ENCODE measurements around the gene FUT7. TPM values are rescaled to one million over a fixed set of nuclear protein-coding genes. Genes with fewer than 3 reads are reported as not detected.
"Not testable (repeated sequence)": the region's sequence is repeated elsewhere in the genome, so short reads cannot be mapped to it uniquely, and the experiment has no call there.

The FUT7 gene
- total RNA-seq, 2 experiments from 2014 or later: 1.3 to 1.6 TPM

- H3K9me3 Mint-ChIP-seq (ENCODE audit: low read depth): no peaks in the 10 kb centered on the region
- no peaks in the 10 kb centered on the region for H3K36me3 Mint-ChIP-seq (ENCODE audit: low read depth)
- DNase-seq: no peak
- CTCF ChIA-PET: no interaction called here
- H3K4me1 Mint-ChIP-seq: peaks cover 6% of the 10 kb centered on the region
- intact Hi-C loops (cut with DNase I, micrococcal nuclease): loop anchor here in 1 of 2 experiments (10.0 kb wide), 1 partner anchor 184 kb away; the partner anchor contains the start of genes CYSRT1, RNF208 and RNF224
- no peak overlapping the region for H3K27ac Mint-ChIP-seq
- POLR2A ChIA-PET: no interaction called here
- no peak overlapping the region for H3K4me3 Mint-ChIP-seq
- ATAC-seq: no peak
- H3K27me3 Mint-ChIP-seq: peaks cover 14% of the 10 kb centered on the region
Measured at GRCh38 chr9:137040568-137040967, 8.7 kb upstream of the FUT7 start.

DNA sequence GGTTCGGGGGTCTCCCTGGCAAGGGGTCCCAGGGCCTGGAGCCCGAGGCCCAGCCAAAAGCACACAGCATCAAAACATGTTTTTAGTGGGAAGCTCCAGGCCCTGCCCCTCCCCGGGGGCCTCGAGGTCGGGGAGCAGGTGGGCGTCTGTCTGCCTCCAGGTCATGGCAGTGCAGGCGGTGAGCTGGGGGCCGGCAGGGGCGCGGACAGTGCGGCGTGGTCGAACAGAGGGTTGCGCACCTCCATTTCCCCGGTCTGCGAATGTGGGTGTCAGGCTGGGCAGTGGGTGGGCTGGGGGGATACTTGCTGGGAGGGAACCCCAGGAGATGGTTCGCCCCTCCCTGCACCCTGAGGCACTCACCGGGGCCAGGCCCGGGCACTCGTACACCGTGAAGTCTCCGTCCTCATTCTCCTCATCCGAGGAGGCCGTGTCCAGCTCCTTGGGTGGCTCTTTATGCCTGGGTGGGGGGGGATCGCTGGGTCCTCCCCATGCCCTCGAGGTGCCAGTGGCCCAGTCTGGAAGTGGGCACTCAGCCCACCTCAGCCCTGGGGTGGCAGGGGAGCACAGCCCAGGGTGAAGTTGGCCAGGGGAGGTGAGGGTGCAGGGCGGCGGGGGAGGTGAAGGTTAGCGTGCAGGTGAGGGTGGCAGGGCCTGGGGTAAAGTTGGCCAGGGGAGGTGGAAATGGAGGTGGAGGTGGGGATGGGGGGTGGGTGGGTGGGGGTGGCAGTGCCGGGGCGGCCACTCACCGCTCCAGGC, 7.9 kb upstream of the FUT7 start:
- POLR2A ChIA-PET: no interaction called here
- Mint-ChIP-seq H3K27me3 (peaks cover 10% of the 10 kb centered on the region), H3K36me3 (ENCODE audit: low read depth) (no peaks in the 10 kb centered on the region), H3K4me1 (peaks cover 9% of the 10 kb centered on the region), H3K4me3 (no peak overlapping the region), H3K27ac (no peak overlapping the region), H3K9me3 (ENCODE audit: low read depth) (no peaks in the 10 kb centered on the region)
- intact Hi-C loops (cut with DNase I, micrococcal nuclease): loop anchor here in 1 of 2 experiments (10.0 kb wide), 2 partner anchors 185 to 195 kb away; partner anchors contain the start of genes AJM1, CYSRT1, PHPT1 and RNF208
- ATAC-seq: no peak
- CTCF ChIA-PET: interaction anchor here (3.2 kb wide), 1 partner anchor 10 kb away, joined by 12 read pairs; no protein-coding TSS in a partner anchor
- no peak for DNase-seq

DNA sequence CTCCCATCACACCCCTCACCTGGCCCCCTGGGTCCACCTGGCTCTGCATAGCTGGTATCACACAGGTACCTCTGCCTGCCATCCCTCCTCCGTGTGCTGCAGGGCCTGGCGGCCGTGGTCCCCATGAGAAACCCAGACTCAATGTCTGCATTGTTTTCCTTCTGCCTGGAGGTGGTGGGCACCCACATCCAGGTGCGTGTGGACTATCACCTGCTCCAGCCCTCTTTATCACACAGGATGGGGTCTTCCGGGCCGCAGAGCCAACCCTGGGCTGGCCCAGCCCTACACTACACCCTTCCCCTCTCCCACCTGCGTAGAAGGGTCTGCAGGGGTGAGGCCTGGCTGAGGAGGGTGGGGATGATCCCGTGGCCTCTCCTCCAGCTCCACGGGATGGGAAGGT, 7.0 kb upstream of the FUT7 start:
- intact Hi-C loops (cut with DNase I, micrococcal nuclease): loop anchor here in 1 of 2 experiments (10.0 kb wide), 1 partner anchor 194 kb away; the partner anchor contains the start of genes AJM1 and PHPT1
- DNase-seq (no peak), ATAC-seq (no peak)
- Mint-ChIP-seq H3K4me3 (no peak overlapping the region), H3K36me3 (ENCODE audit: low read depth) (no peaks in the 10 kb centered on the region), H3K27me3 (peaks cover 6% of the 10 kb centered on the region), H3K4me1 (peaks cover 10% of the 10 kb centered on the region), H3K9me3 (ENCODE audit: low read depth) (no peaks in the 10 kb centered on the region), H3K27ac (no peak overlapping the region)
- ChIA-PET CTCF (interaction anchor here (0.7 to 3.2 kb wide), 2 partner anchors 9 to 51 kb away, joined by 3 to 12 read pairs; no protein-coding TSS in a partner anchor), POLR2A (no interaction called here)

- H3K36me3 Mint-ChIP-seq (ENCODE audit: low read depth): no peaks in the 10 kb centered on the region
- POLR2A ChIA-PET: no interaction called here
- no peaks in the 10 kb centered on the region for H3K27me3 Mint-ChIP-seq
- no peak for ATAC-seq
- CTCF ChIA-PET: interaction anchor here (1.9 to 3.2 kb wide), 3 partner anchors 8 to 31 kb away, joined by 4 to 12 read pairs (median 6); no protein-coding TSS in a partner anchor
- no peak overlapping the region for H3K27ac Mint-ChIP-seq
- no peak for DNase-seq
- no peak overlapping the region for H3K4me3 Mint-ChIP-seq
- intact Hi-C loops (cut with DNase I, micrococcal nuclease): loop anchor here in 1 of 2 experiments (10.0 kb wide), 1 partner anchor 193 kb away; the partner anchor contains the start of genes AJM1 and PHPT1
- no peaks in the 10 kb centered on the region for H3K9me3 Mint-ChIP-seq (ENCODE audit: low read depth)
- peaks cover 19% of the 10 kb centered on the region for H3K4me1 Mint-ChIP-seq
Measured at GRCh38 chr9:137037483-137037882, 5.6 kb upstream of the FUT7 start.

DNA sequence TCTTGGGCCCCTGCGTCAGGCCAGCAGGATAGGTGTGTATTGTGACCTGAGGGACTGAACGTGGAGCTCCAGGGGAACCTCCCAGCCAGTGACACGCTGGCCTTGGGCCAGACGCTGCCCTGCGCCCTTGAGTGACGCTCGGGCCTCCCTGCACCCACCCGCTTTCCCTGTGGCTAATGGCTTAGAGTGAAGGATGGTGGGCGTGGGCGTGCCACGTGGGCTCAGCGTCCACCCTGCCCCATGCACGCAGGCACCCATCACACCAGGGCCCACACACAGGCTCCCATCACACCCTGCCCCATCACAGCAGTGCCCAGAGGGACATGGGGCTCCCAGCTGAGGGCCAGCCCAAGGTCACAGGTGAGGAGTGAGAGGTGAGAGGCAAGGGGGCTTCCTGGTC, 5.1 kb upstream of the FUT7 start:
- DNase-seq (no peak), ATAC-seq (no peak)
- no peaks in the 10 kb centered on the region for H3K9me3 Mint-ChIP-seq (ENCODE audit: low read depth)
- no peak overlapping the region for H3K27ac Mint-ChIP-seq
- ChIA-PET POLR2A (no interaction called here), CTCF (interaction anchor here (1.9 to 3.2 kb wide), 3 partner anchors 7 to 31 kb away, joined by 4 to 12 read pairs (median 6); no protein-coding TSS in a partner anchor)
- no peaks in the 10 kb centered on the region for H3K27me3 Mint-ChIP-seq
- peaks cover 22% of the 10 kb centered on the region for H3K4me1 Mint-ChIP-seq
- H3K36me3 Mint-ChIP-seq (ENCODE audit: low read depth): no peaks in the 10 kb centered on the region
- no peak overlapping the region for H3K4me3 Mint-ChIP-seq
- intact Hi-C loops (cut with DNase I, micrococcal nuclease): loop anchor here in 1 of 2 experiments (10.0 kb wide), 1 partner anchor 192 kb away; the partner anchor contains the start of genes AJM1 and PHPT1

DNA sequence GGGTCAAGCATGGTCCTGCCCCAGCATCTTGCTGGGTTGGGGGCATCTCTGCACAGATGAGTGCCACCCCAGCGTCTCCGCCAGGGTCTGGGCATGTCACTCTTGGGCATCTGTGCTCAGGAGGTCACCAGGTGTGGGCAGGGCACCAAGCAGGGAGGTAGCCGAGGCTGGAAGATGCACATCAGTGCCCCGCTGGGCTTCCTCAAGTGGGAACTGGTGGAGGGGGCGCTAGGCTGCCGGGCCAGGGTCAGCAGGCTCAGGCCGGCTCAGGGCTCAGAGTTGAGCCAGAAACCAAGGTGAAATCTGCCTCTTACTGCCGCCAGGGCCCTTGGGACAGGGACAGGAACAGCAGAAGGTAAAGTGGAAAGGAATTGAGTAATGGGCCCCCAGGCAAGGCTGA, 4.0 kb upstream of the FUT7 start:
- DNase-seq (no peak), ATAC-seq (no peak)
- no peaks in the 10 kb centered on the region for H3K9me3 Mint-ChIP-seq (ENCODE audit: low read depth)
- H3K27me3 Mint-ChIP-seq: no peaks in the 10 kb centered on the region
- no peaks in the 10 kb centered on the region for H3K36me3 Mint-ChIP-seq (ENCODE audit: low read depth)
- H3K4me3 Mint-ChIP-seq: no peak overlapping the region
- H3K27ac Mint-ChIP-seq: no peak overlapping the region
- POLR2A ChIA-PET: no interaction called here
- CTCF ChIA-PET: interaction anchor here (0.5 to 2.3 kb wide), 21 partner anchors 9 to 348 kb away, joined by 3 to 32 read pairs (median 5); partner anchors contain the start of gene SAPCD2
- H3K4me1 Mint-ChIP-seq: peaks cover 28% of the 10 kb centered on the region
- intact Hi-C loops (cut with DNase I, micrococcal nuclease): loop anchor here (1.0 to 10.0 kb wide), 6 partner anchors 87 to 249 kb away; partner anchors contain the start of genes AJM1 (in 1 of the 2), FBXW5 (in 1 of the 2), PHPT1 (in 1 of the 2) and TMEM141 (in 1 of the 2)

GRCh38 chr9:137035507-137035834, 3.6 kb upstream of the FUT7 start:
- ChIA-PET POLR2A (interaction anchor here (1.3 kb wide), 1 partner anchor 51 kb away, joined by 5 read pairs; no protein-coding TSS in a partner anchor), CTCF (interaction anchor here (0.5 to 2.7 kb wide), 39 partner anchors 9 to 347 kb away, joined by 3 to 32 read pairs (median 5); partner anchors contain the start of genes AJM1, NPDC1, PAXX and SAPCD2)
- H3K27me3 Mint-ChIP-seq: no peaks in the 10 kb centered on the region
- no peak for DNase-seq
- H3K27ac Mint-ChIP-seq: no peak overlapping the region
- no peak for ATAC-seq
- H3K4me3 Mint-ChIP-seq: peak overlapping the region; percentile 66
- H3K36me3 Mint-ChIP-seq (ENCODE audit: low read depth): no peaks in the 10 kb centered on the region
- H3K9me3 Mint-ChIP-seq (ENCODE audit: low read depth): no peaks in the 10 kb centered on the region
- intact Hi-C loops (cut with DNase I, micrococcal nuclease): loop anchor here (1.0 to 10.0 kb wide), 6 partner anchors 86 to 248 kb away; partner anchors contain the start of genes AJM1 (in 1 of the 2), FBXW5 (in 1 of the 2), PHPT1 (in 1 of the 2) and TMEM141 (in 1 of the 2)
- peaks cover 33% of the 10 kb centered on the region for H3K4me1 Mint-ChIP-seq

DNA sequence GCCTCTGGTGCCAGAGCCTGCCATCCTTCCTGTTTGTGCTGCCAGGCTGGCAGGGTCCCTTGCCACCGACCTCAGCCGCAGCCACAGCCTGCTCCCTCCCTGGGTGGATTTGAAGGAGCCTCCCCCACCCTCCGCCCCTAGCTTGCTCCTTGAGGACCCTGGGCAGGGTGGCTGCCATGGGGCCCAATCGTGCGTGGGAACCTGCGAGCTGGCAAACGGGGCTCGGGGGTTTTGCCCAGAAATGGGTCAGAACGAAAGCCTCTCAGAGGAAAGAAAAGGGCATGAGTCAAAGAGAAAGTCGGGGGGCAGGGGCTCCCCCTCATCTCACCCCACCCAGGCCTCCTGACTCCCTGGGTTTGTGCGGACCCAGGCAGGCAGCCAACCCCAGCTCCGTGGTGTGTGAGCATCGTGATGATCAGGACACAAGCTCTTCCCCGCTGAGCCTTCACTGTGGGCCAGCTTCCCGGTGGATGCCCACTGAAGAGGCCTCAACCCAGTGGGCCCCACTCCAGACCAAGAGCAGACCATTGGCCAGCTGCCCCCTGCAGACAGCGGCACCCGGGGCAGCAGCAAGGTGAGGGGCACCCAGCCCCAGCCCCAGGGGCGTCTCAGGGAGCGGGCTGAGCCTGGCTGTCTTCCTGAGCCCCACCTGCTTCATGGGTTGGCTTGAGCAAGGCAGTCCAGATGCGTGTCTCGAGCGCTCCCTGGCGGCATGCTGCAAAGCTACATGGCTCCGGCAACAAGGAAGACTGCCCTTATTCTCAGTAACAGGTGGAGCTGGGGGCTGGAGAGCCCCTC, 3.0 kb upstream of the FUT7 start:
- no peaks in the 10 kb centered on the region for H3K27me3 Mint-ChIP-seq
- ChIA-PET POLR2A (interaction anchor here (0.6 to 1.3 kb wide), 6 partner anchors 10 to 284 kb away, joined by 3 to 5 read pairs (median 4); no protein-coding TSS in a partner anchor), CTCF (interaction anchor here (0.6 to 2.7 kb wide), 47 partner anchors 8 to 347 kb away, joined by 3 to 32 read pairs (median 4); partner anchors contain the start of genes AJM1, MAN1B1, NPDC1 and PAXX)
- peak overlapping the region; percentile 66 for H3K4me3 Mint-ChIP-seq
- H3K9me3 Mint-ChIP-seq (ENCODE audit: low read depth): no peaks in the 10 kb centered on the region
- intact Hi-C loops (cut with DNase I, micrococcal nuclease): loop anchor here (1.0 to 10.0 kb wide), 7 partner anchors 86 to 248 kb away; partner anchors contain the start of genes AJM1 (in 1 of the 2), FBXW5 (in 1 of the 2), PHPT1 (in 1 of the 2) and TMEM141 (in 1 of the 2)
- H3K36me3 Mint-ChIP-seq (ENCODE audit: low read depth): no peaks in the 10 kb centered on the region
- ATAC-seq (peak; percentile 80), DNase-seq (peak; percentile 96)
- peaks cover 38% of the 10 kb centered on the region for H3K4me1 Mint-ChIP-seq
- H3K27ac Mint-ChIP-seq: peak overlapping the region; percentile 83

DNA sequence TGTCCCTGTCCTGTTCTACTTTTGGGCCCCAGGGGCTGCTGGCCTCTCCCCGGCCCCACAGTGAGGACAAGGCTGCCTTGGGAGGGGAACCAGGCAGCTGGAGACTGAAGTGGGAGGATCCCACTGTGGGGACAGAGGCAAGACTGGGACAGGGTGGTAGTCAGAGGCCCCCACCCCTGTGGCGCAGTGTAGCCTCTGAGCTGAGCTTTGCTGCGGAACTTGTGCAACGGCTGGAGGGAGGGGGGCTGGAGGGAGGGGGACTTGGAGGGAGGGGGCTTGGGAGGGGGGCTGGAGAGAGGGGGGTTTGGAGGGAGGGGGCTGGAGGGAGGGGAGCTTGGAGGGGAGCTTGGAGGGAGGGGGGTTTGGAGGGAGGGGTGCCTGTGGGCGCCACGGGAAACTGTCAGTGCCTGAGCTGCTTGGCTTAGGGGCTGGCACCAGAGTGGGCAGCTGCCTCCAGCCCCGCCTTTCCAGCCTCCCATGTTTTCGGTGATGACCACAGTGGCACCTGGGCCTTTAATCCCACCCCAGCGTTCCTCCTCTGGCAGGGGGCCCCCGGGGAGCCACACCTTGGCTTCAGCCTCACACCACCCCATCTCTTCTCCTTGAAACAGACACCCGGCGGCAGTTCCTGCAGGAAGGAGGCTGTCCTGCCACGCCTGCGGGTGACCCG, 2.3 kb upstream of the FUT7 start:
- intact Hi-C loops (cut with DNase I, micrococcal nuclease): loop anchor here in 1 of 2 experiments (1.0 to 10.0 kb wide), 2 partner anchors 86 to 189 kb away; partner anchors contain the start of genes AJM1 and PHPT1
- H3K27me3 Mint-ChIP-seq: no peaks in the 10 kb centered on the region
- H3K36me3 Mint-ChIP-seq (ENCODE audit: low read depth): no peaks in the 10 kb centered on the region
- DNase-seq (no peak), ATAC-seq (no peak)
- H3K27ac Mint-ChIP-seq: peak overlapping the region; percentile 83
- no peaks in the 10 kb centered on the region for H3K9me3 Mint-ChIP-seq (ENCODE audit: low read depth)
- POLR2A ChIA-PET: interaction anchor here (0.6 to 1.3 kb wide), 5 partner anchors 10 to 283 kb away, joined by 3 to 5 read pairs (median 4); no protein-coding TSS in a partner anchor
- CTCF ChIA-PET: interaction anchor here (0.6 to 2.7 kb wide), 32 partner anchors 7 to 305 kb away, joined by 3 to 32 read pairs (median 6); partner anchors contain the start of genes AJM1, MAN1B1, NPDC1 and PAXX
- peaks cover 45% of the 10 kb centered on the region for H3K4me1 Mint-ChIP-seq
- H3K4me3 Mint-ChIP-seq: peak overlapping the region; percentile 66

- H3K4me3 Mint-ChIP-seq; ATAC-seq; POLR2A ChIA-PET; H3K27me3 Mint-ChIP-seq; H3K27ac Mint-ChIP-seq; H3K9me3 Mint-ChIP-seq (ENCODE audit: low read depth); H3K36me3 Mint-ChIP-seq (ENCODE audit: low read depth); DNase-seq: not testable (repeated sequence)
- CTCF ChIA-PET: interaction anchor here (1.5 to 2.7 kb wide), 2 partner anchors 13 to 34 kb away, joined by 4 to 20 read pairs; partner anchors contain the start of gene NPDC1
- intact Hi-C loops (cut with DNase I, micrococcal nuclease): loop anchor here in 1 of 2 experiments (10.0 kb wide), 1 partner anchor 189 kb away; the partner anchor contains the start of genes AJM1 and PHPT1
- peaks cover 50% of the 10 kb centered on the region for H3K4me1 Mint-ChIP-seq
Measured at GRCh38 chr9:137033481-137033880, 1.6 kb upstream of the FUT7 start.
